A673 (cell line): Measurements from ENCODE around the gene AARSD1.

Source experiments
- EZH2 ChIP-seq: fragments of 200-600 bp; sonication (generic); IDR thresholded peaks from 2 replicates; pipeline ENCODE4 v1.6.1; 2017; ENCODE audit warnings: borderline replicate concordance, low read depth, mild to moderate bottlenecking, mixed read lengths, antibody characterized with exemption, low read length; ENCODE audit not compliant: poor library complexity, severe bottlenecking
- TF ChIP-seq, protein P1 (sequence below): fragments of 300-800, 200-600 bp; sonication (generic); conservative IDR thresholded peaks from 2 replicates; pipeline ENCODE4 v1.5.1; 2017; ENCODE audit warnings: low read depth, mild to moderate bottlenecking, antibody characterized with exemption, low read length, moderate library complexity, mixed read lengths

DNA sequence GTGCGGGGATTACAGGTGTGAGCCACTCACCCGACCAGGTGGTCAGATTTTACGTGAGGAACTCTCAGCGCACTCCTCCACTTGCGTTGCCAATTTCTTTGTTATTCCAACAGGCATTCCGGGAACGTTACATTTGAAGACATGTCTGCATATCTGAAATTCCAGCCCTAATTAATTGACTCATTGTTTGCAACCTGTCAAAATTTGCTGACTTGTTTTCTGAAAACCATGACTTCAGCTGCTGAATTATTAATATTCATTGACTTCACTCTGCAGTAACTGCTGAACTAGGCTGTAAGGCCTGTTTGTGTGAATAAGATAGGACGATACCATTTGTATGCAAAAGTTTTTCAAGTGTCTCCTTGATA lies 47.0 kb downstream of the AARSD1 start:
- TF ChIP-seq EZH2 = no peak
- TF ChIP-seq, protein P1, sequence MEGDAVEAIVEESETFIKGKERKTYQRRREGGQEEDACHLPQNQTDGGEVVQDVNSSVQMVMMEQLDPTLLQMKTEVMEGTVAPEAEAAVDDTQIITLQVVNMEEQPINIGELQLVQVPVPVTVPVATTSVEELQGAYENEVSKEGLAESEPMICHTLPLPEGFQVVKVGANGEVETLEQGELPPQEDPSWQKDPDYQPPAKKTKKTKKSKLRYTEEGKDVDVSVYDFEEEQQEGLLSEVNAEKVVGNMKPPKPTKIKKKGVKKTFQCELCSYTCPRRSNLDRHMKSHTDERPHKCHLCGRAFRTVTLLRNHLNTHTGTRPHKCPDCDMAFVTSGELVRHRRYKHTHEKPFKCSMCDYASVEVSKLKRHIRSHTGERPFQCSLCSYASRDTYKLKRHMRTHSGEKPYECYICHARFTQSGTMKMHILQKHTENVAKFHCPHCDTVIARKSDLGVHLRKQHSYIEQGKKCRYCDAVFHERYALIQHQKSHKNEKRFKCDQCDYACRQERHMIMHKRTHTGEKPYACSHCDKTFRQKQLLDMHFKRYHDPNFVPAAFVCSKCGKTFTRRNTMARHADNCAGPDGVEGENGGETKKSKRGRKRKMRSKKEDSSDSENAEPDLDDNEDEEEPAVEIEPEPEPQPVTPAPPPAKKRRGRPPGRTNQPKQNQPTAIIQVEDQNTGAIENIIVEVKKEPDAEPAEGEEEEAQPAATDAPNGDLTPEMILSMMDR = no peak
